HG03457 (cell line): ENCODE data around the gene LPIN1.
"Not testable (repeated sequence)": the region's sequence is repeated elsewhere in the genome, so short reads cannot be mapped to it uniquely, and the experiment has no call there.

Source experiments
- ATAC-seq: cut with Tn5 transposase; IDR thresholded peaks from one replicate; pipeline ENCODE4 v1.9.1; 2021; ENCODE audit warnings: moderate number of reproducible peaks; ENCODE audit not compliant: unreplicated experiment

Gene LPIN1

DNA sequence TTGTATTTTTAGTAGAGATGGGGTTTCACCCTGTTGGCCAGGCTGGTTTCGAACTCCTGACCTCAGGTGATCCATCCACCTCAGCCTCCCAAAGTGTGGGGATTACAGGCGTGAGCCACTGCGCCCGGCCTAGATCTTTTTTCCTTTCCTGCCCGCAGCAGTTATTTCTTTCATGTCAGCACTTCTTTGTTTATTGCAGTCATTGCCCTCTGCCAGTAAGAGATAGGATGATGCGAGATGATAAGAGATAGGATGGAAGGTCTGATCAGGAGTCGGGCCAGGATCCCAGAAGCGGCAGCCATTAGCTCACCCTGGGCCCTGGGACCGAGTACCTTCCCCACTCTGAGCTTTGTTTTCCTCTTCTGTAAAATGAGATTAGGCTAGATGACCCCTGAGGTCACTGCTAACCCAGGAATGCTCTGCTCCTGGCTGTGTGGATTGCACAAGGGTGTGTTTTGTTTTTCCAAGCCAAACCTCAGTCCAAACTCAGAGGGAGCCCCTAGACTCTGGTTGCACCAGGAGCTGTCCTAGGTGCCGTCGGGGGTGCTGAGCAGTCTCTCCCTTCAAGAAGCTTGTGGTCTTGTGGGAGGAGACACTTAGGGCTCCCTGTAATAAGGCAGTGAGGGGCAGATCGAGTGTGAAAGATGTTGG lies 63.3 kb downstream of the LPIN1 start:
- no peak for ATAC-seq

DNA sequence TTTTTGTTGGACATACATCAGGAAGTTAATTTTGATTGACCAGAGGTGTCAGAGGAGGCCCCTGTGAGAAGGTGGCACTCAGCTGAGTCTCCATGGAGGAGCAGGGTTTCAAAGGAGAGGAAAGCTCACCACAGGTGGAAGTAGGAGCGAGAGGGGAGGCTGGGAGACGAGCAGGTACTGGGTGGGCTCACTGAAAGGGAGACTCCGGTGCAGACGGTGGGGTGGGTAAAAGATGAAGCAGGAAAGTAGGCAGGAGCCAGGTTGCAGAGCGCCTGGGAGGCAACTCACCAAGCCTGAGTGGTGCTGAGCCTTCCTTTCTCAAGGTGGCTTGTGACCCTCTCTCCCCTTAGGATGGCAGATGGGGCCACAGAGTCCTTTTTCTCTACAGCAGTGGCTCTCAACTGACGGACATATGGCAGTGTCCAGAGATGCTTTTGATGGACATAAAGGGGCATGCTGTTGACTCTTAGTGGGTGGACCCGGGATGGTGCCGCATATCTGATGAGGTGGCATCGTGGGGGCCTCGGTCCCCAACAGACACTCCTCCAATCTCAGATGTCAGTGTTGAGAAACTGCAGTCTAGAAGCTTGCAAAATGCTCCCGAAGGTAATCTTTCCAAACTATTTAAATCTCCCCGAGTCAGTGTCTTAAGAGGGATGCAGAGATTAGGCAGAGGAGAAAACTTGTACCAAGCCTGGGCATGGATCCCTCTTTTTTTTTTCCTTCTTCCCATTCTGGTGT lies 64.0 kb downstream of the LPIN1 start:
- no peak for ATAC-seq

DNA sequence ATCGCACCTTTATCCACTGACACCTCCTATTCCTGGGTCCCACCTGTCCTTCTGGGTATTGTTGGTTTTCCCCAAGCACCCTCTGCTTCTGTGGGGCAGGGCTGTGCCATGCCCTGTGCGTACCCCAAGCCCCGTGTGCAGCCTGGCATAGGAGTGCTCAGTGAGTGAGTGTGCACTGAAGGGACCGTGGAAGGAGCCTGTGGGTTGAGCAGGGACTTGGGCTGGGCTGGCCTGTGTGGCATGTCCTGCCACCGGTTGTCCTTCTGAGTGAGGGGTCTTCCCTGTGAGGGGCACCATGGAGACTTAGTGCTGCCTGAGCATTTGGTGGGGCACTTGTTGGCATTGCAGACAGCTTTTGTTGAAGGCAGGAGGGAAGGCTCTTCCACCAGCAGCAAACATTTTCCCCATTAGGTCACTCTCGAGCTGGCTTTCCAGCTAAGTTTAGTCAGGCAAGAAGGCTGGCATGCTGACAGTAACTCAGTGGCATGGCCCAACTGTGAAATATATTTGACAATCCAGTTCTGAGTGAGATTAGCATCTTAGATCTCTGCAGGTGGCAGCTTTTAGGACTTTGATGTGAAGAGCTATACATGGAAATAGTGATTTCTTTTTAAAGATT lies 64.7 kb downstream of the LPIN1 start:
- ATAC-seq: no peak

DNA sequence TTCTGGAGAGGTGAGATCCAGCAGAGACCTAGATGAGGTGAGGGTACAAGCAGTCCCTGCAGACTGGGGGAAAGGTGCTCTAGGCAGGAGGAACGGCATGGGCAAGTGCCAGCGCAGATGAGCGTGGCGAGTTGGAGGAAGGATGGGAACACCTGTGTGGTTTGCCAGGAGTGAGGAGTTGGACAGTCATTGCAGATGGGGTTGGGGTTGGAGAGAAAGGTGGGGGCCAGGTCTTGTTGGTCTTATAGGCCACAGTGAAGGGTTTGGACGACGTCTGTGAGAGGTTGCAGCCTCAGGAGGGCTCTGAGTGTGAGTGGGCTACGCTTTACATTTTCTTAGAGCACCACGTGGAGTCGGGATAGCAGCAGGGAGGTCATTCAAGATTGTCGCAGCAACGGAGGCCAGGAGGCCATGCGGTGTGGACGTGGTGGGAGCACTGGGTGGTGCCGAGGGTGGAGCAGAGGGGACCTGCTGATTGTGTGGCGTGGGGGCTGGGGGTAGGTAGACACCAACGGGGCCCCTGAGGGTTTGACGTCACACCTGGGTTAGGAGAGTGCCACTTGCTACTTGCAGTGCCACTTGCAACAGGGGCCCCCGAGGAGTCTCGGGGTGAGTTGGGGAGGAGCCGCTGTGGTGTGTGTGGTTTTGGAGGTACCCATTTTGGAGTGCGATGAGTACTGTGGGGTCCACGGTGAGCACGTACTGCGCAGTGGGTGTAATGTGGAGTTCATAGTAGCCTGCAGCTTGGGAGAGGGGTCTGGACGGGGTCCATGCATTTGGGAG lies 66.2 kb downstream of the LPIN1 start:
- ATAC-seq: no peak

DNA sequence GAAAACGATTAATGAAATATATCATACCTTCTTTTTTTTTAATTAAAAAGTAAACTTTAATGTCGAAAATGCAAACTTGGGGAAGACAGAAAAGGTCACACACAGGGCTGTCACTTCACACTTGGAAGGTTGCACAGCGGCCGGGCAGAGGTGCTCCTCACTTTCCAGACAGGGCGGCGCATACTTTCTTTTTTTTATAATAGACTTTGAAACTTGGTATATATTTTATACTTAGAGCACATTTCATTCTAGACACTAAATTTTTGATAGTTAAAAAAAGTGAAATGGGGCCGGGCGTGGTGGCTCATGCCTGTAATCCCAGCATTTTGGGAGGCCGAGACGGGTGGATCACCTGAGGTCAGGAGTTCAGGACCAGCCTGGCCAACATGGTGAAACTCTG lies 66.9 kb downstream of the LPIN1 start:
- ATAC-seq: not testable (repeated sequence)

DNA sequence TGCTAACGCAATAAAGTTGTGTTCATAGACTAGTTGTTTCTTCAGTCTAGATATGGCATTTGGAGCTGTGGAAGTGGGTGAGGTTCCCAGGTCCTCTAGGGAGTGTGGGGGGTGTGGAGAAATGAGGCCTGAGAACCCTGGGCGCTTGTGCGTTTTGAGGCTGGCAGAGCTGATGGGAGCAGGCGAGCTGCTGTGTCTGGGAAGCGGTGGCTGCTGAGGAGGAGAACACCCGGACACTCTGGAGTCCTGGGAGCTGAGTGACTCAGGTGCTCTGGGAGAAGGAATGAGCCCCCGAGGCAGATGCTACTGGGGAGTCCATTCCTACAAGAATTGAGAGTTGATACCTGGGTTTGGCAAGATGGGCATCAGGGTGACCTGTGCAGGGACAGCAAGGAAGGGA lies 67.5 kb downstream of the LPIN1 start:
- ATAC-seq: no peak

DNA sequence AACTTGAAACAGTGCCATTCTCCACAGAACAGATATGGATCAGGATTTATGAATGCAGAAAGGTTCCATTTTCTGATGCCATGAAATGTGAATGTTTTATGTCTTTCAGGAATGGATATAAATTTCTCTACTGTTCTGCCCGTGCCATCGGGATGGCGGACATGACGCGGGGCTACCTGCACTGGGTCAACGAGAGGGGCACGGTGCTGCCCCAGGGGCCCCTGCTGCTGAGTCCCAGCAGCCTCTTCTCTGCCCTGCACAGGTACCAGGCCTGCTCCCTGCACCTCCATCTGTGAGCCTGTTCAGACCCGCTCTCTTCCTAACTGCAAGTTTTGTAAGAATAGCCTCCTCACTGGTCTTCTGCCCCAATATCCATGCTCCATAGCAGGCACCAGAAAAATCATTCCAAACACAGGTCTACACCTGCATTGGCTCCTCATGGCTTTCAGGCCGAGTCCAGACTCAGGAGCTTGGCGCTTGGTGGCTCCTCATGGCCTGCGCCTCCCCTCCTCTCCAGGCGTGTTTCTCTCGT lies 68.6 kb downstream of the LPIN1 start:
- no peak for ATAC-seq

DNA sequence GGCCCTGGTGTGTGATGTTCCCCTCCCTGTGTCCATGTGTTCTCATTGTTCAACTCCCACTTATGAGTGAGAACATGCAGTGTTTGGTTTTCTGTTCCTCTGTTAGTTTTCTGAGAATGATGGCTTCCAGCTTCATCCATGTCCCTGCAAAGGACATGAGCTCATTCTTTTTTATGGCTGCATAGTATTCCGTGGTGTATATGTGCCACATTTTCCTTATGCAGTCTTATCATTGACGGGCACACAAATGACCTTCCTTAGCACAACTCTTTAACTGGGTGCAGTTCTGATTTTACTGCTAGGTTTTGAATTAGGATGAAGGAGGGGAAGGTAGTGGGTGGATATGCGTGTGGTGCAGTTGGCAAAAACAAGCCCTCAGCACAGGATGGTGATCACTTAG lies 70.5 kb downstream of the LPIN1 start:
- not testable (repeated sequence) for ATAC-seq

DNA sequence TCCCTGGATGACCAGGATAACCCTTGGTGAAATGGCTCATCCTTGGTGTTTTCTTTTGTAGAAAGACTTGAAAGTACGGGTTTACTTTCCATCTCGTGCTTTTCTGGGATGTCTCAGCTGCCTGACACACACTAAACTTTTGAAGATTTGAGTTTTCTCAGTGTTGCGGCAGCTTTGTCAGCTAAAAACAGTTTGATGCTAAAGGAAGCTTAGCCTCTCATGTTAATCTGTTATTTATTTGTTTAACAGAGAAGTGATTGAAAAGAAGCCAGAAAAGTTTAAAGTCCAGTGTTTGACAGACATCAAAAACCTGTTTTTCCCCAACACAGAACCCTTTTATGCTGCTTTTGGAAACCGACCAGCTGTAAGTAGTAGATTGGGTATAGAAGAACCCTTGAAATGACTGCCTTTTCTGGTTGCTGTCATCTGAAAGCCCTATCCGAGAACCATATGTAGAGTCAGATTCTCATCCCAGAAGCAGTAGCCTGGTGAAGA lies 72.8 kb downstream of the LPIN1 start:
- ATAC-seq: no peak

DNA sequence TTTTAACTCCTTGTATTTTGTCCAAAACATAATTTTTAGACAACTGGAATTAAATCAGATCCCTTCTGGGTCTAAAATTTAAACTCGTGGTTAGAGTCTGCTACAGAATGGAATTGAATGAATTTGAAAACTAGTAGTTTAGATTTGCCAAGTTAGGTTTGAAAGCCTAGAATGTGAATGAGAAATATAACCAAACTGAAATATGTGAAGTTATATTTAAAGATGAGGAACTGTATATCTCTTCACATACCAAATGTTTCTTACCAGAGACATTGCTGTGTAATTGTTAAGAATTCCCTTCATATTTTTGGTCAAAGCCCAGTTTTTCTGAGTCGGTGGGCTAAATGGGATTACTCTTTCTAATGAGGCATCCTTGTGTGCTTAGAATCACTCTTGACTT lies 74.2 kb downstream of the LPIN1 start:
- no peak for ATAC-seq

DNA sequence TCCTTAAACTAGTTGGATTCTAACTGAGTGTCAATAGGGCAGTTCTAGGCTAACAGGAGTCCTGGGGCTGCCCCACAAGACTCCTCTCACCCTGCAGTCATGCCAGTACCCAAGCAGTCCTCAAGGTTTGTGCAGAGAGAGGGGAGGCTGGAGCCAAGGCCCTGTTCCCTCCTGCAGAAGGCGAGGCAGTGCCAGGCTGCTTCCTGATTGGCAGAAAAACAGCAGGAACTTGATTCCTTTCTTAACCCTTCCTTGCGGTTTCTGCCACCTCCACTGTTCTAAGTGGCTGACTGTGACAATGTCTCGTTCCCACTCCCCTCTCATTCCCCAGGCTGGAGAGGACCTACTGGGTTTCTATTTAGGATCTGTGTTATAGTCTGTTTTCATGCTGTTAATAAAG lies 75.3 kb downstream of the LPIN1 start:
- ATAC-seq: no peak

DNA sequence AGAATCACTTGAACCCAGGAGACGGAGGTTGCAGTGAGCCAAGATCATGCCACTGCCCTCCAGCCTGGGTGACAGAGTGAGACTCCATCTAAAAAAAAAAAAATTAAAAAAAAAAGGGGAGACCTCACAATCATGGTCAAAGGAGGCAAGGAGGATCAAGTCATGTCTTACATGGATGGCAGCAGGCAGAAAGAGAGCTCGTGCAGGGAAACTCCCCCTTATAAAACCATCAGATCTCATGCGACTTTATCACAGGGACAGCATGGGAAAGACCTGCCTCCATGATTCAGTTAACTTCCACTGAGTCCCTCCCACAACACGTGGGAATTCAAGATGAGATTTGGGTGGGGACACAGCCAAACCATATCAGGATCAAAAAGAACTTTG lies 75.9 kb downstream of the LPIN1 start:
- not testable (repeated sequence) for ATAC-seq

DNA sequence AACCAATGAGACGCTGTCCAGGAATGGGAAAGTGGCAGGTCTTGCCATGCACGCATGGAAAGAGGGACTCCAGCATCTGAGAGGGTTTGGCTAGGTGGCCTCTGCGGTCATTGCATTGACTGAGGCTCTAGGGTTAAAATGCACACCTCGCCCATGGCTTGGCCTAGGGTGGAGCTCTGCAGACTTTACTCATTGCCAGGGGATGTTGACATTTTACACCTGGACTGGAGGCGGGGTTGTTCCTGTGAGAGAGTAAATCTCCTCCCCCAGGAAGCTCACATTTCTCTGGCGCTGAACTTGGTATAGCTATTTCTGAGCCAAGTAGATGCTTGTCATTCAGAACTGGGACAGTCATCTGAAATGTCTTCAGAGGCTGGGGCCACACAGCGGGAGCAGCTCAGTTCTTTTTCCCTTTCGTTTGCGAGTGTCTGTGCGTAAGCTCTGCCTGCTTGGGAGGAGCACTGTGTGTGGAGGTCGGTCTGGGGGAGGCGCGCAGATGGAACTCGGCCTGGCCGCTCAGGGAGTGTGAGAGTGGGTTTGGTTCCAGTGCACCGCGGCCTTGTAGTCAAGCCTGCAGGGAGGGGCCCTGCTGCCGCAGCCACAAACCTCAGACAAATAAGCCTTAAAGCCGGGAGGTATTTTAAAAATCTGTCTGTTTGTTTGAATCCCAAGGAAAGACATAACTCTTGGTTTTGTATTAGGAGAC lies 76.5 kb downstream of the LPIN1 start:
- no peak for ATAC-seq

DNA sequence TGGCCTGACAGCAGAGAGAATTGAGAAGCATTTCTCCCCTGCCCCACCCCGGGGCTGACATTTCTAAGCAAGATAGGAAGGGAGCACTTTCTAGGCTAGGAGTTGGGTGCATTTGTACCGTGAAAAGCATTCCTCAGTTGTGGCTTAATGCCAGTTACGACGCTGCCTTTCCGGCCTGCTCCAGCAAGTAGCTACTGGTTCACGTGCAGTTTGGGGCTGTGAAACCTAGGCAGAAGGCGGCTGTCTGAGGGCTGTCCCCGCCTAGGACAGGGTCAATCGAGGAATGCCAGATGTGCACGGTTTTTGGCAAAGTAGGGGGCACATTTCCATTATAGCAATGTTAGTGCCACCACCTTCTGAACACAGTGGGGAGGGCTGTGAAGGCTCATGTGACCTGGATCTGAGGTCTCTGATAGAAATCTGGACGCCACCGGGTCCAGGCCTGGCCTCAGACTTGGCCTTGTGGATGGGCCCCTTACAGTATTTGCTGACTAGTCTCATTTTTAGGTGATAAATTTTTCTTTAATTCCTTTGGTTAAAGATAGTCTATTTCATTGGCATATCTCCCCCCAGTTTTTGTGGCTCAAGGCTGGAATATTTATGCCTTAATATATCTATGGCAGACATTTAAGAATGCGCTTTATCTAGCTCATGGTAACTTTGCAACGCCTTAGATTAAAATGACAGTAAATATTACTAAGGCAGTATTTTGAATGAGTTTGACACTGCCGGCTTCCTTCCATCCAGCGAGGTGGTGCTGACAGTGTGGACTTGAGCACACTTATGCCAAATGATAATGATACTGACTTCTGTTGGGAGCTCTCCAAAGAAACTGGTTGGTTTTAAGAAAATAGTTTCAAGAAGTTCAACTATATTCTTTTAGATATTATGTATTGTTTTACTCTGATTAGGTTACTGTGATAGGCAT lies 78.7 kb downstream of the LPIN1 start:
- ATAC-seq: no peak

DNA sequence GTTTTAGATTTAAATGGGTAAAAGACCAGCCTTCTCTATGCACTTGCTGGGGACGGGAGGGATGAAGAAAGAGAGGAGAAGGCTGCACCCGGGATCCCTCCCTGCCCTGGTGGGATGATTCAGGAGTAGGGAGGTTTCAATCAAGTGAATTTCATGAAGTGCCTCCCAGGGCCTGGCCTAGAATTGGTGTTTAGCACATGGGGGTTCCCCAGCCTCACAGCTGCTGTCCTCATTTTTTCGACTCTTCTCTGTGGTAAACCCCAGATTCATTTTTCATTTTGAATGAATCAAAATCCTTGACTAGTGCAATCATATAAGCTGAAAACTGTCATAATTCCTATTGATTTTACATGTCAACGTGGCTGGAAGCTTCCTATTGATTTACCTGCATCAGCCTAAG lies 81.1 kb downstream of the LPIN1 start:
- ATAC-seq: no peak

DNA sequence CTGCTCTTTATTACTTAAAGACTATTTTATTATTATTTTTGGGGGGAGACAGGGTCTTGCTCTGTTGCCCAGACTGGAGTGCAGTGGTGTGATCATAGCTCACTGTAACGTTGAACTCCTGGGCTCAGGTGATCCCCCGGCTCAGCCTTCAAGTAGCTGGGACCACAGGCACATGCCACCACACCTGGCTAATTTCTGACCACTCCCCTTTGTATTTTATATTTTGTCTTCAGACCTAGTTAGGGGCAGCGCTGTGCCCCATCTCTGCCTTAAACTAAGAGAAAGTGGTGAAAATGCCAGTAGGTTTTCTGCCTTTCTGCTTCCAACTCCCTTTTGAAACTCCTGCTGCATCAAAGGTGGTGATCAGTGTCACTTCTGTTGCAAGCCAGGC lies 82.5 kb downstream of the LPIN1 start:
- no peak for ATAC-seq

DNA sequence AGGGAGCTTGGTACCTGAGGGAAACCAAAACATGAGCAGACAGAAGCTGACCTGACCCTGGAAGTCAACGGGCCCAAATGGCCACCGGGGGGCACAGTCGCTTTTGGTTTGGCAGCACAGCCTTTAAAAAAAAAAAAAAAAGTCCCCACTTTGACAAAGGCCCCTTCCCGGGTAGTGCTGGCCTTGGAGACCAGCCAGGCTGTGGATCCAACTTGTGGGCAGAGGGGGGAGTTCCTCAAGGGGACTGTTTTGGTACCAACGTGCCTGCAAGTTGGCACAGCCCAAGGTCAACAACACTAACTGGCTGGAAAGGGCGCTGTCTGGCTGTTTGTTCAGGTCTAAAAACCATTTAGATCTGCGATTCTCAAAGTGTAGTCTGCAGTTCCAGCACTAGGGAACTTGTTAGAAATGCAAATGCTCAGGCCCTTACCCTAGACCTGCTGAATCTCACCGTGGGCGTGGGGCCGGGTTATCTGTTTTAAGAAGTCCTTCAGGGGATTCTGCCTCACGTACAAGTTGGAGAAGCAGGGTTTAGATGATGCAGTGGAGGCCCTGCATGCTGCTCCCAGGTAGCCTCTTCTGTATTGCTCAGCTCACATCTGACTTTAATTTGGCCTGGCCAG lies 83.0 kb downstream of the LPIN1 start:
- peak; percentile 13 for ATAC-seq

DNA sequence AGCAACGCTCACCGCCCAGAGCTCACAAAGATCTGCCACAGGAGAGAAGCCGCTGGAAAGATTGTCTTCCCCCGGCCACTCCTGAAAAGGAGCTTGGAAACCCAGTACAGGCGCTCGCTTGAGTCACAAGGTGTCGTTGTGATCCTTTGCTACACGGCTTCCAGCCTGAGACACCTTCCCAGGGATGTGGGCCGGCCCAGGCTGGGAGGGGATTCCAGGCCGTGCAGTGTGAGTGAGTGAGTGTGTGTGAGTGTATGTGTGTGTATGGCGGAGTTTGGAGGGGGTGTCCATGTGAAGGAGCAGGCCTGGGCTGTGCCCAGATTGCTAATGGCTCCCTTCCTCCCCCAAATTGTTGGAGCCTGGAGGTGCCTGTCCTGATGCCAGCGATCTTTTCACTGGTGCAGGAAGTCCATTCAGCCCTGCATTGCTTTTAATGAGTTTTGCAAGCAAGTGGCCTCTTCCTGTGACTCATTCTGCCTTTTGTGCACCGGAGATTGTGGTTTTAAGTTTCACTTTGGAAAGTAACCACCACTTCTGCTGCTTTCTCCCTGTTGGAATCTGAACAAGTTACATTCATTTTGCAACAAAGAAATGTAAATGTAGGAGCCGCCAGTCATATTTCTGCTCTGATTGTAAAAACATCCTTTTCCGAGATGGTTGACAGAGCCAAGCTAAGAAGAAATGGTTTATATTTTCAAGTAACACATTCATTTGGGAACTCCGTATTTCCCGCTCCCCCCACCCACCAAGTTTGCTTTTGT lies 83.7 kb downstream of the LPIN1 start:
- ATAC-seq: peak; percentile 86
